GM12865 (cell line): ENCODE measurements around the gene EBF3.

ENCODE experiments used
- DNase-seq: peaks from one replicate; pipeline ENCODE4 v3.0.0; 2010; ENCODE audit warnings: low read depth
- H3K4me3 ChIP-seq: 2 replicates; pipeline ENCODE4 v1.5.1; 2011; ENCODE audit warnings: mild to moderate bottlenecking, low read depth, low read length, control low read depth
- CTCF ChIP-seq: IDR thresholded peaks from 2 replicates; pipeline ENCODE4 v1.5.1; 2011; ENCODE audit warnings: low read length, control low read depth, low read depth, inconsistent platforms; ENCODE audit not compliant: insufficient read depth; ENCODE audit errors: missing control alignments

The EBF3 gene

GRCh38 chr10:129954492-129955315, 9.4 kb downstream of the EBF3 start:
- DNase-seq = no peak
- H3K4me3 ChIP-seq = no peak overlapping the region
- no peak for TF ChIP-seq CTCF

GRCh38 chr10:129953119-129954051, 10.7 kb downstream of the EBF3 start:
- TF ChIP-seq CTCF = no peak
- no peak overlapping the region for H3K4me3 ChIP-seq
- DNase-seq = no peak

GRCh38 chr10:129952378-129953118, 11.5 kb downstream of the EBF3 start:
- no peak for TF ChIP-seq CTCF
- no peak overlapping the region for H3K4me3 ChIP-seq
- no peak for DNase-seq

GRCh38 chr10:129951970-129952265, 12.2 kb downstream of the EBF3 start:
- no peak overlapping the region for H3K4me3 ChIP-seq
- DNase-seq = no peak
- TF ChIP-seq CTCF = no peak

GRCh38 chr10:129951101-129951969, 12.7 kb downstream of the EBF3 start:
- no peak for DNase-seq
- H3K4me3 ChIP-seq = no peak overlapping the region

More at GRCh38 chr10:129951101-129951969, 12.7 kb downstream of the EBF3 start:
- no peak for TF ChIP-seq CTCF
